GM06990 (cell line): ENCODE results near the gene PTBP1.
"Not testable (repeated sequence)": the region's sequence is repeated elsewhere in the genome, so short reads cannot be mapped to it uniquely, and the experiment has no call there.

Experiments
- DNase-seq: peaks from one replicate; pipeline ENCODE4 v3.0.0-alpha.2; 2011; ENCODE audit not compliant: insufficient read length; ENCODE audit errors: extremely low read depth
- H3K27me3 ChIP-seq: replicated peaks from 2 replicates; pipeline ENCODE4 v1.6.0; 2011; ENCODE audit warnings: low read length; ENCODE audit not compliant: control insufficient read depth, insufficient read depth
- H3K36me3 ChIP-seq: 2 replicates; pipeline ENCODE4 v1.5.1; 2011; ENCODE audit warnings: low read length; ENCODE audit not compliant: control insufficient read depth, insufficient read depth
- H3K4me3 ChIP-seq: replicated peaks from 2 replicates; pipeline ENCODE4 v1.5.1; 2011; ENCODE audit warnings: low read depth, mild to moderate bottlenecking, control low read depth, low read length
- TF ChIP-seq, protein P1 (sequence below): IDR thresholded peaks from 2 replicates; pipeline ENCODE4 v1.5.1; 2011; ENCODE audit warnings: low read length, control low read depth, mild to moderate bottlenecking, inconsistent platforms; ENCODE audit not compliant: insufficient read depth, poor library complexity, severe bottlenecking

PTBP1 gene

GRCh38 chr19:844546-844971, 47.3 kb downstream of the PTBP1 start:
- TF ChIP-seq, protein P1, sequence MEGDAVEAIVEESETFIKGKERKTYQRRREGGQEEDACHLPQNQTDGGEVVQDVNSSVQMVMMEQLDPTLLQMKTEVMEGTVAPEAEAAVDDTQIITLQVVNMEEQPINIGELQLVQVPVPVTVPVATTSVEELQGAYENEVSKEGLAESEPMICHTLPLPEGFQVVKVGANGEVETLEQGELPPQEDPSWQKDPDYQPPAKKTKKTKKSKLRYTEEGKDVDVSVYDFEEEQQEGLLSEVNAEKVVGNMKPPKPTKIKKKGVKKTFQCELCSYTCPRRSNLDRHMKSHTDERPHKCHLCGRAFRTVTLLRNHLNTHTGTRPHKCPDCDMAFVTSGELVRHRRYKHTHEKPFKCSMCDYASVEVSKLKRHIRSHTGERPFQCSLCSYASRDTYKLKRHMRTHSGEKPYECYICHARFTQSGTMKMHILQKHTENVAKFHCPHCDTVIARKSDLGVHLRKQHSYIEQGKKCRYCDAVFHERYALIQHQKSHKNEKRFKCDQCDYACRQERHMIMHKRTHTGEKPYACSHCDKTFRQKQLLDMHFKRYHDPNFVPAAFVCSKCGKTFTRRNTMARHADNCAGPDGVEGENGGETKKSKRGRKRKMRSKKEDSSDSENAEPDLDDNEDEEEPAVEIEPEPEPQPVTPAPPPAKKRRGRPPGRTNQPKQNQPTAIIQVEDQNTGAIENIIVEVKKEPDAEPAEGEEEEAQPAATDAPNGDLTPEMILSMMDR, result no peak
- Histone ChIP-seq H3K36me3 (no peaks in the 10 kb centered on the region), H3K27me3 (no peaks in the 10 kb centered on the region; the same call in 1 of the 2 replicates), H3K4me3 (no peak overlapping the region)
- no peak for DNase-seq

DNA sequence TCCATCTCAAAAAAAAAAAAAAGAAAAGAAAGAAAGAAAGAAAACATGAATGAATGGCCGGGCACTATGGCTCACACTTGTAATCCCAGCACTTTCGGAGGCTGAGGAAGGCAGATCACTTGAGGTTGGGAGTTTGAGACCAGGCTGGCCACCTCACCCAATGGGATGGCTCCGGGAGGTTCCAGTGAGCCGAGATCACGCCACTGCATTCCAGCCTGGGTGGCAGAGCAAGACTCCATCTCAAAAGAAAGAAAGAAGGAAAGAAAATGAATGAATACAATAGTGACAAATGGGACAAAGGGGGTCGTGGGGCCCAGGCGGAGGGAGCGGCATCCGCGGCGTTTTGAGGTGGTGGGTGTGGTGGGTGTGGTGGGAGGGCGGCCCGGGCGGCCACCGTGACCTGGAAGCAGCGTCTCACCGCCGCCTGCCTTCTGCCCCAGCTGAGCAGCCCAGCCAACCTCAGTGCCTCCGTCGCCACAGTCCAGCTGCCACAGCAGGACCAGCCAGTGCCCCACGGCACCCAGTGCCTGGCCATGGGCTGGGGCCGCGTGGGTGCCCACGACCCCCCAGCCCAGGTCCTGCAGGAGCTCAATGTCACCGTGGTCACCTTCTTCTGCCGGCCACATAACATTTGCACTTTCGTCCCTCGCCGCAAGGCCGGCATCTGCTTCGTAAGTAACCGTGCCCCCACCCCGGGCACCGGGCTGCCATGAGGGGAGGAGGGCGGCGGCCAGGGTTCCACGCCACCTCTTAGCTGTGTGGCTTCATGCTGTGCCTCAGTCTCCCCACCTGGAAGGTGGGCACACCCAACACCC, 48.7 kb downstream of the PTBP1 start:
- H3K27me3 ChIP-seq, result peaks cover 1% of the 10 kb centered on the region
- H3K4me3 ChIP-seq, result no peak overlapping the region
- TF ChIP-seq, protein P1, result no peak
- no peaks in the 10 kb centered on the region for H3K36me3 ChIP-seq
- no peak for DNase-seq

GRCh38 chr19:848386-848921, 51.2 kb downstream of the PTBP1 start:
- DNase-seq, result no peak
- TF ChIP-seq, protein P1, result no peak
- H3K4me3 ChIP-seq, result no peak overlapping the region
- peaks cover 1% of the 10 kb centered on the region for H3K27me3 ChIP-seq
- H3K36me3 ChIP-seq, result no peaks in the 10 kb centered on the region

GRCh38 chr19:849195-849594, 51.9 kb downstream of the PTBP1 start:
- H3K27me3 ChIP-seq, H3K4me3 ChIP-seq, DNase-seq, H3K36me3 ChIP-seq: not testable (repeated sequence)

GRCh38 chr19:850221-850978, 53.1 kb downstream of the PTBP1 start:
- Histone ChIP-seq H3K36me3 (no peaks in the 10 kb centered on the region), H3K4me3 (no peak overlapping the region), H3K27me3 (peaks cover 1% of the 10 kb centered on the region)
- no peak for DNase-seq
- TF ChIP-seq, protein P1, result no peak

DNA sequence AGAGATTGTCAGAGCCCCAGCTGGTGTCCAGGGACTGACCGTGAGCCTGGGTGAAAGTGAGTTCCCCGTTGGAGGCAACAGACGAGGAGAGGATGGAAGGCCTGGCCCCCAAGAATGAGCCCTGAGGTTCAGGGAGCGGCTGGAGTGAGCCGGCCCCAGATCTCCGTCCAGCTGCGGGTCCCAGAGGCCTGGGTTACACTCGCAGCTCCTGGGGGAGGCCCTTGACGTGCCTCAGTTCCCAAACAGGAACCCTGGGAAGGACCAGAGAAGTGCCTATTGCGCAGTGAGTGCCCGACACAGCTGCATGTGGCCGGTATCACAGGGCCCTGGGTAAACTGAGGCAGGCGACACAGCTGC, 53.7 kb downstream of the PTBP1 start:
- H3K4me3 ChIP-seq, result no peak overlapping the region
- no peaks in the 10 kb centered on the region for H3K36me3 ChIP-seq
- no peak for DNase-seq
- H3K27me3 ChIP-seq, result peaks cover 1% of the 10 kb centered on the region
- TF ChIP-seq, protein P1, result no peak
